Measurements from ENCODE around the gene NR2F1-AS1. TPM values are rescaled to one million over a fixed set of nuclear protein-coding genes. Genes with fewer than 3 reads are reported as not detected.

Gene NR2F1-AS1
- polyA plus RNA-seq, 1 donor (not counting 4 experiments of a cell fraction or from before 2014, with no cell fraction given), result 0.25 TPM

DNA sequence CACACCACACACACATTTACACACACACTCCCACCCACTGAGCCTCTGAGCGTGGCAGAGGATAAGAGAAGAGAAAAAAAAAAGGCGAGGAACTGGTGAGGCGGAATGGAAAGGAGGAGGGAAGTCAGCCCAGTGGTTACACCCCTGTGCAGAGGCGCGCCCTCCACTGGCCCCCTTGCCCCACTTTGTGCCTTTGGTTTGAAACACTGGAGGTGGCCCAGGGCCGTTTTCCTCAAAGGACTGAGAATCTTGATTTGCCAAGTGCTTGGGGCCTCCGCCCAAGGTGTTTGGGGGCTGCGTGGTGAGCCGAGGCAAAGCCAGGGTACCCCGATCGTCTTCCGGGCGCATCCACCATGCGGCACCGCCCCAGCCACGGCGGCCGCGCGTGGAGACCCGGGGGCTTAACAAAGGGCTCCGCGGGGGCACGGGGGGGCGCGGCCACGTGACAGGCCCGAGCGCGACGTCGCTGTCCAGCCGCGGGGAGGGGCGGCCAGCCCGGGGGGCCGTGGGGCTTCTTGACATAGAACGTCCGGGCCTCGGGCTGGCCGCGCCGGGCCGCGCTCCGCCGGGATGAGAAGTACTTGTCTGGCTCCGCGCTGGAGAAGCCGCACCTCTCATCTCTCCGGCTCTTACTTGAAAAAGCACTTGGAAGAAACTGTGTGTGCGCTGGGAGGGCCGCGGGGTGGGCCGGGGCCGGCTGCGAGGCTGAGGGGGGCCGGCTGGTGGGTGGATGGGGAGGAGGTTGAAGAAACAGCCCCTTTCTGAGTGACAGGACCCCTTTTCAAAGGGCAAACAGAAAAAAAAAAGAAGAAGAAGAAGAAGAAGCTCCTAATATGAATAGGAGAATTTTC is 23.0 kb upstream of the NR2F1-AS1 start:
- Histone ChIP-seq H3K9me3 (ENCODE audit: control insufficient read depth, low read depth, low read length) (no peaks in the 10 kb centered on the region), H3K79me2 (ENCODE audit: control insufficient read depth, insufficient read depth, low read length) (no peaks in the 10 kb centered on the region), H3K9me1 (ENCODE audit: control insufficient read depth, extremely low read depth, insufficient read depth, low read length) (no peaks in the 10 kb centered on the region), H3K4me3 (ENCODE audit: control insufficient read depth in 2 of 3, extremely low read depth in 1 of 3, insufficient read depth in 2 of 3, low read depth in 1 of 3, low read length in 3 of 3) (no peak overlapping the region), H3K4me1 (ENCODE audit: control insufficient read depth, extremely low read depth, insufficient read depth, low read length) (no peaks in the 10 kb centered on the region), H3K27me3 (ENCODE audit: control insufficient read depth, extremely low read depth, insufficient read depth, low read length) (peaks cover 95% of the 10 kb centered on the region), H3K4me2 (ENCODE audit: control insufficient read depth, extremely low read depth, insufficient read depth, low read depth, low read length) (no peak overlapping the region), H4K20me1 (ENCODE audit: control insufficient read depth, extremely low read depth, insufficient read depth, low read length) (no peaks in the 10 kb centered on the region), H3K9ac (ENCODE audit: control insufficient read depth, extremely low read depth, insufficient read depth, low read length) (no peak overlapping the region), H3K27ac (ENCODE audit: control insufficient read depth, insufficient read depth, low read length) (no peak overlapping the region), H2AFZ (ENCODE audit: control insufficient read depth, low read length) (no peak overlapping the region), H3K36me3 (ENCODE audit: control insufficient read depth in 2 of 2, extremely low read depth in 1 of 2, insufficient read depth in 2 of 2, low read length in 2 of 2) (no peaks in the 10 kb centered on the region)
- DNase-seq (ENCODE audit: low read depth, low spot score), result no peak
- no peak for FAIRE-seq
- dilution Hi-C loops (cut with MboI; ENCODE audit: extremely low pct_ligation_motif_present, low sequenced_read_pairs), result no loop called here
- TF ChIP-seq, protein P1, sequence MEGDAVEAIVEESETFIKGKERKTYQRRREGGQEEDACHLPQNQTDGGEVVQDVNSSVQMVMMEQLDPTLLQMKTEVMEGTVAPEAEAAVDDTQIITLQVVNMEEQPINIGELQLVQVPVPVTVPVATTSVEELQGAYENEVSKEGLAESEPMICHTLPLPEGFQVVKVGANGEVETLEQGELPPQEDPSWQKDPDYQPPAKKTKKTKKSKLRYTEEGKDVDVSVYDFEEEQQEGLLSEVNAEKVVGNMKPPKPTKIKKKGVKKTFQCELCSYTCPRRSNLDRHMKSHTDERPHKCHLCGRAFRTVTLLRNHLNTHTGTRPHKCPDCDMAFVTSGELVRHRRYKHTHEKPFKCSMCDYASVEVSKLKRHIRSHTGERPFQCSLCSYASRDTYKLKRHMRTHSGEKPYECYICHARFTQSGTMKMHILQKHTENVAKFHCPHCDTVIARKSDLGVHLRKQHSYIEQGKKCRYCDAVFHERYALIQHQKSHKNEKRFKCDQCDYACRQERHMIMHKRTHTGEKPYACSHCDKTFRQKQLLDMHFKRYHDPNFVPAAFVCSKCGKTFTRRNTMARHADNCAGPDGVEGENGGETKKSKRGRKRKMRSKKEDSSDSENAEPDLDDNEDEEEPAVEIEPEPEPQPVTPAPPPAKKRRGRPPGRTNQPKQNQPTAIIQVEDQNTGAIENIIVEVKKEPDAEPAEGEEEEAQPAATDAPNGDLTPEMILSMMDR (optimal IDR thresholded peaks at IDR 0.05 in 1 of 3, IDR thresholded peaks at IDR 0.05 in 1 of 3, conservative IDR thresholded peaks at IDR 0.05 in 1 of 3; ENCODE audit: extremely low read depth in 1 of 3, insufficient read depth in 2 of 3, low read length in 3 of 3), result no peak
- no peak for TF ChIP-seq EZH2 (IDR thresholded peaks at IDR 0.05; ENCODE audit: low read length)

- Histone ChIP-seq H3K9ac (ENCODE audit: control insufficient read depth, extremely low read depth, insufficient read depth, low read length) (no peak overlapping the region), H4K20me1 (ENCODE audit: control insufficient read depth, extremely low read depth, insufficient read depth, low read length) (no peaks in the 10 kb centered on the region), H3K27me3 (ENCODE audit: control insufficient read depth, extremely low read depth, insufficient read depth, low read length) (peaks cover 95% of the 10 kb centered on the region), H3K36me3 (ENCODE audit: control insufficient read depth in 2 of 2, extremely low read depth in 1 of 2, insufficient read depth in 2 of 2, low read length in 2 of 2) (no peaks in the 10 kb centered on the region), H3K4me2 (ENCODE audit: control insufficient read depth, extremely low read depth, insufficient read depth, low read depth, low read length) (no peak overlapping the region), H3K9me3 (ENCODE audit: control insufficient read depth, low read depth, low read length) (no peaks in the 10 kb centered on the region), H2AFZ (ENCODE audit: control insufficient read depth, low read length) (no peak overlapping the region), H3K4me1 (ENCODE audit: control insufficient read depth, extremely low read depth, insufficient read depth, low read length) (no peaks in the 10 kb centered on the region), H3K9me1 (ENCODE audit: control insufficient read depth, extremely low read depth, insufficient read depth, low read length) (no peaks in the 10 kb centered on the region), H3K27ac (ENCODE audit: control insufficient read depth, insufficient read depth, low read length) (no peak overlapping the region), H3K79me2 (ENCODE audit: control insufficient read depth, insufficient read depth, low read length) (no peaks in the 10 kb centered on the region), H3K4me3 (ENCODE audit: control insufficient read depth in 2 of 3, extremely low read depth in 1 of 3, insufficient read depth in 2 of 3, low read depth in 1 of 3, low read length in 3 of 3) (no peak overlapping the region)
- TF ChIP-seq, protein P1 (optimal IDR thresholded peaks at IDR 0.05 in 1 of 3, IDR thresholded peaks at IDR 0.05 in 1 of 3, conservative IDR thresholded peaks at IDR 0.05 in 1 of 3; ENCODE audit: extremely low read depth in 1 of 3, insufficient read depth in 2 of 3, low read length in 3 of 3), result no peak
- TF ChIP-seq EZH2 (IDR thresholded peaks at IDR 0.05; ENCODE audit: low read length), result no peak
- dilution Hi-C loops (cut with MboI; ENCODE audit: extremely low pct_ligation_motif_present, low sequenced_read_pairs), result no loop called here
- no peak for DNase-seq (ENCODE audit: low read depth, low spot score)
- no peak for FAIRE-seq
These were observed 22.2 kb upstream of the NR2F1-AS1 start for GRCh38 chr5:93603078-93603792.

Data from keratinocyte (primary cell).